DMS79 treated with DMSO at 0.1 percent for 48 hours (cell line): Measurements from ENCODE around the gene RBMX2.
A peak's percentile ranks its signal among the peaks of the same experiment; 100 is the strongest.
"Not testable (repeated sequence)": the region's sequence is repeated elsewhere in the genome, so short reads cannot be mapped to it uniquely, and the experiment has no call there.

Source experiments
- DNase-seq: peaks from one replicate; lab custom pipeline; 2025; lab: John Stamatoyannopoulos, UW

Gene RBMX2

GRCh38 chrX:130401415-130402207 lies at the start of gene RBMX2:
TSS of gene RBMX2 (plus strand) at chrX:130401987. CDS start at chrX:130402033, 46 bp downstream.
- DNase-seq: peak; percentile 54

- not testable (repeated sequence) for DNase-seq
These were observed 49.7 kb upstream of the RBMX2 start for GRCh38 chrX:130352050-130352449.

- no peak for DNase-seq
These were observed 25.7 kb upstream of the RBMX2 start for GRCh38 chrX:130376077-130376476.

GRCh38 chrX:130378024-130378669 lies 23.6 kb upstream of the RBMX2 start:
- DNase-seq: no peak

GRCh38 chrX:130385520-130385919 lies 16.3 kb upstream of the RBMX2 start, which contains the start of gene GPR119:
TSS of gene GPR119 (minus strand) at chrX:130385674. CDS start at chrX:130385447, 227 bp downstream.
- no peak for DNase-seq

GRCh38 chrX:130386408-130386808 lies 15.4 kb upstream of the RBMX2 start:
- no peak for DNase-seq

GRCh38 chrX:130393451-130394074 lies 8.2 kb upstream of the RBMX2 start:
- peak; percentile 40 for DNase-seq

GRCh38 chrX:130395341-130395740 lies 6.4 kb upstream of the RBMX2 start:
- no peak for DNase-seq

GRCh38 chrX:130402208-130402684 lies 459 bp downstream of the RBMX2 start:
- no peak for DNase-seq

GRCh38 chrX:130413415-130413814 lies 11.6 kb downstream of the RBMX2 start:
- no peak for DNase-seq

GRCh38 chrX:130414800-130415199 lies 13.0 kb downstream of the RBMX2 start:
- no peak for DNase-seq

- DNase-seq: no peak
These were observed 13.4 kb downstream of the RBMX2 start for GRCh38 chrX:130415201-130415600.

- no peak for DNase-seq
These were observed 15.0 kb downstream of the RBMX2 start for GRCh38 chrX:130416785-130417184.

GRCh38 chrX:130418066-130418465 lies 16.3 kb downstream of the RBMX2 start:
- no peak for DNase-seq

GRCh38 chrX:130418740-130419139 lies 17.0 kb downstream of the RBMX2 start:
- DNase-seq: no peak

GRCh38 chrX:130419263-130419662 lies 17.5 kb downstream of the RBMX2 start:
- no peak for DNase-seq

GRCh38 chrX:130426531-130426930 lies 24.7 kb downstream of the RBMX2 start:
- no peak for DNase-seq

- not testable (repeated sequence) for DNase-seq
These were observed 27.4 kb downstream of the RBMX2 start for GRCh38 chrX:130429236-130429635.

GRCh38 chrX:130435937-130436336 lies 34.1 kb downstream of the RBMX2 start:
- no peak for DNase-seq

GRCh38 chrX:130437996-130438395 lies 36.2 kb downstream of the RBMX2 start:
- not testable (repeated sequence) for DNase-seq

- no peak for DNase-seq
These were observed 42.1 kb downstream of the RBMX2 start for GRCh38 chrX:130443875-130444274.

GRCh38 chrX:130444641-130445336 lies 43.0 kb downstream of the RBMX2 start:
- DNase-seq: no peak
